Measurements from ENCODE around the gene SEPTIN1. TPM values are rescaled to one million over a fixed set of nuclear protein-coding genes. Genes with fewer than 3 reads are reported as not detected.
"Not testable (repeated sequence)": the region's sequence is repeated elsewhere in the genome, so short reads cannot be mapped to it uniquely, and the experiment has no call there.

The SEPTIN1 gene
- total and polyA plus RNA-seq, 8 donors: 2.5 to 6.3 (median 3.1) TPM

DNA sequence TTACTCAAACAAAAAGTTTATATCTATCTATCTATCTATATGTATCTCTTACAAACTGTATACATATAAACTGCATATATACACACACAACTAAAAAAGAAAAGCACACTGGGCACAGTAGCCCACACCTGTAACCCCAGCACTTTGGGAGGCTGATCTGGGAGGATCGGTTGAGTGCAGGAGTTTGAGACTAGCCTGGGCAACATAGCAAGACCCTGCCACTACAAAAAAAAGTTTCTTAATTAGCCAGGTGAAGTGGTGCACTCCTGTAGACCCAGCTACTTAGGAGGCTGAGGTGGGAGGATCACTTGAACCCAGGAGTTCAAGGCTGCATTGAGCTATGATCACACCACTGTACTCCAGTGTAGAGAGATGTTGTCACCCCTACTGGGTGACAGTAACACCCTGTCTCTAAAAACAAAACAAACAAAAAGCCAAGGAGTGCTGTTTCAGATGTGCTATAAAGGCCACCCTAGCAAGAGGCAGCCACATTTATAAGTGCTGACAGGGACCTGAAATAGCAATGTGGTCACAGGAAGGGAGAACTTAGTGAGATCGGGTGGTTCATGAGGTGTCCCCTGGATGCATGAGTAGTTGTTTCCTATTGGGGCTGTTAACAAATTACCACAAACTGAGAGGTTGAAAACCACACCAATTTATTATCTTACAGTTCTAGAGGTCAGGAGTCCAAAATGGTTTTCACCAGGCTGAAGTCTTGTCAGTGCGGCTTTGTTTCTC, 32.1 kb downstream of the SEPTIN1 start:
- ATAC-seq (no peak), DNase-seq (no peak)
- peak overlapping the region in 1 of 2 donors; percentile 53 for H3K27ac ChIP-seq
- H3K36me3 ChIP-seq: peaks cover 0 to 51% of the 10 kb centered on the region in 2 donors
- intact Hi-C loops (cut with DNase I): no loop called here
- H3K4me1 ChIP-seq: peaks cover 18 to 46% of the 10 kb centered on the region in 2 donors
- H3K27me3 ChIP-seq: no peaks in the 10 kb centered on the region
- TF ChIP-seq, protein P1, sequence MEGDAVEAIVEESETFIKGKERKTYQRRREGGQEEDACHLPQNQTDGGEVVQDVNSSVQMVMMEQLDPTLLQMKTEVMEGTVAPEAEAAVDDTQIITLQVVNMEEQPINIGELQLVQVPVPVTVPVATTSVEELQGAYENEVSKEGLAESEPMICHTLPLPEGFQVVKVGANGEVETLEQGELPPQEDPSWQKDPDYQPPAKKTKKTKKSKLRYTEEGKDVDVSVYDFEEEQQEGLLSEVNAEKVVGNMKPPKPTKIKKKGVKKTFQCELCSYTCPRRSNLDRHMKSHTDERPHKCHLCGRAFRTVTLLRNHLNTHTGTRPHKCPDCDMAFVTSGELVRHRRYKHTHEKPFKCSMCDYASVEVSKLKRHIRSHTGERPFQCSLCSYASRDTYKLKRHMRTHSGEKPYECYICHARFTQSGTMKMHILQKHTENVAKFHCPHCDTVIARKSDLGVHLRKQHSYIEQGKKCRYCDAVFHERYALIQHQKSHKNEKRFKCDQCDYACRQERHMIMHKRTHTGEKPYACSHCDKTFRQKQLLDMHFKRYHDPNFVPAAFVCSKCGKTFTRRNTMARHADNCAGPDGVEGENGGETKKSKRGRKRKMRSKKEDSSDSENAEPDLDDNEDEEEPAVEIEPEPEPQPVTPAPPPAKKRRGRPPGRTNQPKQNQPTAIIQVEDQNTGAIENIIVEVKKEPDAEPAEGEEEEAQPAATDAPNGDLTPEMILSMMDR (IDR thresholded peaks at IDR 0.05): no peak
- no peaks in the 10 kb centered on the region for H3K9me3 ChIP-seq
- H3K4me3 ChIP-seq: no peak overlapping the region

- no peak overlapping the region for H3K4me3 ChIP-seq
- no peaks in the 10 kb centered on the region for H3K9me3 ChIP-seq
- intact Hi-C loops (cut with DNase I): no loop called here
- no peak overlapping the region for H3K27ac ChIP-seq
- peaks cover 18 to 46% of the 10 kb centered on the region in 2 donors for H3K4me1 ChIP-seq
- TF ChIP-seq, protein P1 (IDR thresholded peaks at IDR 0.05): no peak
- ATAC-seq (no peak), DNase-seq (no peak)
- H3K36me3 ChIP-seq: peaks cover 0 to 51% of the 10 kb centered on the region in 2 donors
- no peaks in the 10 kb centered on the region for H3K27me3 ChIP-seq
Measured at GRCh38 chr16:30349675-30350074, 32.7 kb downstream of the SEPTIN1 start.

DNA sequence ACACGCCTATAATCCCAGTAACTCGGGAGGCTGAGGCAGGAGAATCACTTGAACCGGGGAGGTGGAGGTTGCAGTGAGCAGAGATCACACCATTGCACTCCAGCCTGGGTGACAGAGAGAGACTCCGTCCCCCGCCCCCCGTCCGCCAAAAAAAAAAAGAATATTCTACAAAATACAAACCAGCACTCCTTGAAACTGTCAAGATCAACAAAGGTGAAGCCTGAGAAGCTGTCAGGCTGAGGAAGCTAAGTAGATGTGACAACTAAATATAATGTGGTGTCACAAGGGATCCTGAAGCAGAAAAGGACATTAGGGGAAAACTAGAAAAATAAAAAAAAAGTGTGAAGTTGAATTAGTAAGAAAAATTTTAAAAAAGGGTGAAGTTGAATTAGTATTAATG, 33.4 kb downstream of the SEPTIN1 start:
- no peak for DNase-seq
- Histone ChIP-seq H3K27ac (no peak overlapping the region), H3K4me1 (peaks cover 12 to 39% of the 10 kb centered on the region in 2 donors), H3K9me3 (no peaks in the 10 kb centered on the region), H3K27me3 (no peaks in the 10 kb centered on the region), H3K36me3 (peaks cover 0 to 51% of the 10 kb centered on the region in 2 donors), H3K4me3 (no peak overlapping the region)
- intact Hi-C loops (cut with DNase I): no loop called here
- ATAC-seq: no peak
- TF ChIP-seq, protein P1 (IDR thresholded peaks at IDR 0.05): no peak

DNA sequence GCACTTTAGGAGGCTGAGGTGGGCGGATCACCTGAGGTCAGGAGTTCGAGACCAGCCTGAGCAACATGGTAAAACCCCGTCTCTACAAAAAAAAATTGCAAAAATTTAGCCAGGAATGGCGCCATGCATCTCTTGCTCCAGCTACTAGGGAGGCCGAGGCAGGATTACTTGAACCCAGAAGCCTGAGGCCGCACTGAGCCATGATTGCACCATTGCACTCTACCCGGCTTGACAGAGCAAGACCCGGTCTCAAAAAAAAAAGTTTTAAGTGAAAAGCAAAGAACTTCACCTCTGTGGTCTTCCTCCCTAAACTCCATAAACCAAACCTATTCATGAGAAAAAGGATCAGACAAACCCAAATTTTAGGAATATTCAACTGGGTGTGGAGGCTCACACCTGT, 34.2 kb downstream of the SEPTIN1 start:
- no peak for ATAC-seq
- TF ChIP-seq, protein P1 (IDR thresholded peaks at IDR 0.05): no peak
- intact Hi-C loops (cut with DNase I): no loop called here
- no peak overlapping the region for H3K27ac ChIP-seq
- peaks cover 11 to 31% of the 10 kb centered on the region in 2 donors for H3K4me1 ChIP-seq
- H3K9me3 ChIP-seq: no peaks in the 10 kb centered on the region
- peaks cover 0 to 43% of the 10 kb centered on the region in 2 donors for H3K36me3 ChIP-seq
- no peaks in the 10 kb centered on the region for H3K27me3 ChIP-seq
- DNase-seq: no peak
- H3K4me3 ChIP-seq: no peak overlapping the region

- TF ChIP-seq, protein P1 (IDR thresholded peaks at IDR 0.05): no peak
- no peak for ATAC-seq
- peaks cover 0 to 12% of the 10 kb centered on the region in 2 donors for H3K4me1 ChIP-seq
- H3K9me3 ChIP-seq: no peaks in the 10 kb centered on the region
- H3K27ac ChIP-seq: no peak overlapping the region
- no peak for DNase-seq
- intact Hi-C loops (cut with DNase I): no loop called here
- H3K36me3 ChIP-seq: peaks cover 0 to 24% of the 10 kb centered on the region in 2 donors
- H3K4me3 ChIP-seq: no peak overlapping the region
- no peaks in the 10 kb centered on the region for H3K27me3 ChIP-seq
Measured at GRCh38 chr16:30346286-30346685, 36.1 kb downstream of the SEPTIN1 start.

- H3K4me1 ChIP-seq; H3K4me3 ChIP-seq; DNase-seq; intact Hi-C loops (cut with DNase I); H3K36me3 ChIP-seq; H3K27ac ChIP-seq; H3K9me3 ChIP-seq; ATAC-seq; H3K27me3 ChIP-seq: not testable (repeated sequence)
Measured at GRCh38 chr16:30343491-30343820, 38.9 kb downstream of the SEPTIN1 start.
